Epidermal melanocyte (primary cell): ENCODE measurements around the gene CACNG5.

ENCODE experiments used
- DNase-seq: peaks from one replicate; pipeline ENCODE4 v3.0.0; 2011; ENCODE audit warnings: low spot score; ENCODE audit not compliant: insufficient read length

Gene CACNG5

DNA sequence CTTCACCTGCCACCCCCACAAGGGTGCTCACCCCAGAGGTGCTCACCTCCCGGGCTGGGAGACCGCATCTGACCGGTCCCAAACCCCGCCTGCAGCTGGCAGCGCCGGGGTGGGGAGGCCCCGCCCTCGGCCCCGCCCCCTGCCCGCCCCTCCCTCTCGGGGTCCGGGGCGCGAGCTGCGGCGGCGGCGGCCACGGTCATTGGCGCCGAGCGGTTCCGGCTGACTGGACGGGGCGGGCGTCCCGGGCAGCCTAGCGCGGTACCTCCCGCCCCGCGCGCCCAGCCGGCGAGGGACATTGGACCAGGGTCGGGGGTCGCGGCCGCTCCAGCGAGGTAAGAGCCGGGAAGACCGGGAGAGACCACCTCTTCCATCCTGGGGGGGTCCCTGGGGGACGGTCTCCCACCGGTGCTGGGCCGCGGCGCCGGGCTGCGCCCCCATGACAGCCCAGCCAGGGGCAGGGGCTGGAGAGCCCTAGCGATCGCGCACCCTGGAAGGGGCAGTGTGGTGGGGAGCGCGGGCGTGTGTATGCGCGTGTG is at the start of gene CACNG5:
CACNG5 (plus strand) TSS at position 199 of the 536 bp plus-strand sequence. CDS start 42,216 bp downstream, outside the sequence.
- no peak for DNase-seq

- no peak for DNase-seq
These were observed 48.8 kb upstream of the CACNG5 start for GRCh38 chr17:66786107-66786506.

DNA sequence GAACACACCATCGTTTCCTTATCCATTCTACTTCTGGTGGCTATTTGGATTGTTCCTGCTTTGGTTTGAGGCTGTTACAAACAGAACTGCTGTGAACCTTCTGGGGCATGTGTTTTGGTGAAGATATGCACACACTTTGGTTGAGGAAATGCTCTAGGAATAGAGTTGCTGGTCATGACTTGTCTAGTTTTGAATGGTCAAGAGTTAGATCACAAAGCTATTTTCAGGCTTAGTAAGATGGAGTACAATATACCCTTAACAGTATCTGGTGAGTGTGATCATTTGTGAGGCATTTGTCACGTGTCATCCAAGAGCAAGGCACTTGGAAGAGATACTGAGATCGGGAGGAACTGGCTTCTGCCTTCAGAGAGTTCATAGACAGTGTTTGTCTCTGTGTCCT is 47.0 kb upstream of the CACNG5 start:
- no peak for DNase-seq

DNA sequence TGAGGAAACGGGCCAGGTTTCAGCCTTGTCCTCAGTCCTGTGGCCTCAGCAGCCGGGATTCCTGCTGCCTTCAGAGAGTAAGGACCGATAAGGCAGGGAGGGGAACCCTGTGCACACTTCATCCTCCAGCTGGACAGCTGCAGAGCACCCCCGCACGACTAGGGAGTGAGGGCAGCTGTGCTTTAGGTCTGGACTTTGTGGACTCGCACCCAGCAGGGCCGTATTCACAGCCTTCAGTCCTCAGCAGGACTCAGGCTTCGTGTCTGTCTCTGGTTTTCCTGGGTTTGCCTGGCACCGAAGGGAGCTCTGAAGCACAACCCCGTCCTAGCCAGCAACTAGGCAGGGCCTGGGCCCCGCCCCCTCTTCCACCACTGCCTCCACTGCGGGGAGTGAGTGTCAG is 45.8 kb upstream of the CACNG5 start:
- DNase-seq: no peak

DNA sequence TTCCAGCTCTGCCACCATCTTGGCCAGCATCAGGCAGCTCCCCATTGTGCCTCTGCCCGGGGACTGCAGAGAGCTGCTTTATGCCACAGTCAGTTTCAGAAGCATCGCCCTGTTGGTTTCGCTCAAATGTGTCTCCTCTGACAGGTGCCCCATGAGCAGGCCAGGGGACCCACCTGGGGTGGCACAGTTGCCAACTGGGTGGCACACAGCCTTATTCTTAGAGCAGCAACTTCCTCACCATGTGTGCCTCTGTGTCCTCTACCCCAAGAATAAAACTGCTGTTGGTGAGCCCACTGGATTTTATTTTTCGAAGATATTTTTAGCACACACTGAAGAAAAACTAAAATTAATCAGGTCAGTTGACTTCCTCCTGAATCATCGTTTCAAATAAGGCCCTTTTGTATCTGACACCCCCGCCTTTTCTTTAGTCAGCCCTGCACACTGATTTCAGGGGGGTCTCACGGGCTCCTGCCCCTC is 44.9 kb upstream of the CACNG5 start:
- DNase-seq: no peak

DNA sequence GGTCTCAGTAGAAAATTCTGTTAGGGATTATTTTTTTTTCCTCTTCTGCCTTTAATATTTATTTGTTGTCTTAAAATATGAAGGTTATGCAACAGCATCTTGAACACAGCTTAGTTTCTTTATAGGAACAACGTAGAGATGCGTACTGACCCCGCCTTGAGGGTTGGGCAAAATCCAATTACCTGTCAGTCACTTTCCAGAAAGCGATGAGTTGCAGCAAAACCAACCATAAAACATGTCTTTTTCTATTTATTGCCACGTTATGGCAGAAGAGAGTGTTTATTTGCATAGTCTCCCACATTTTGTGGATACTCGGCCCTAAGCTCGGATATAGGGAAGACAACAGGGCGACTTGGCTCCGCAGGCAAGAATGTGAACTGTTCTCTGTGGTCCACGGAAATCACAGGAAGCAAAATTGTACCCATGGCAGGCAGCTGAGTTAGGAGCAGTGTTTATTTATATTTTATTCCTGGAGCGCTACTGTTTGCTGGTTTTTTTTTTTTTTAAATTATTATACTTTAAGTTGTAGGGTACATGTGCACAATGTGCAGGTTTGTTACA is 44.3 kb upstream of the CACNG5 start:
- DNase-seq: no peak

GRCh38 chr17:66791347-66791746 is 43.6 kb upstream of the CACNG5 start:
- DNase-seq: no peak

- no peak for DNase-seq
These were observed 41.1 kb upstream of the CACNG5 start for GRCh38 chr17:66793814-66794213.

DNA sequence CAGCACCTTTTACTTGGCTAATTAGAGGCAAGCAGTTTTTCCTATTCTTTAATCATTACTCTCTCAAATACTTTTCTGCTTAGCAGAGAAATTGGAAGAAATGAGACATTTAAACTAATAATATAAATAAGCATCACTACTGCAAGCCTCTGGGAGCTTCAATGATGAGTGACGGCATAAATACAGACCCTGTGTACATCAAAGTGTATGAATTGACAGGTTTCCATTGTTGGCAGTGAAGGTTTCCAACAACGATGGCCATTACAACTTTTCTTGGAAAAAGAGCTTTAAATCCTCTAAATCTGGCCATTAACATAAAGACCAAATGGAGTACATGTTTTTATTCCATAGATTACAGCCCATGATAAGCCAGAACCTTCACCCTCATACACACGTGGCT is 39.4 kb upstream of the CACNG5 start:
- no peak for DNase-seq

- no peak for DNase-seq
These were observed 34.9 kb upstream of the CACNG5 start for GRCh38 chr17:66799849-66800537.

GRCh38 chr17:66803474-66803951 is 31.4 kb upstream of the CACNG5 start:
- no peak for DNase-seq

GRCh38 chr17:66805567-66805966 is 29.4 kb upstream of the CACNG5 start:
- no peak for DNase-seq

DNA sequence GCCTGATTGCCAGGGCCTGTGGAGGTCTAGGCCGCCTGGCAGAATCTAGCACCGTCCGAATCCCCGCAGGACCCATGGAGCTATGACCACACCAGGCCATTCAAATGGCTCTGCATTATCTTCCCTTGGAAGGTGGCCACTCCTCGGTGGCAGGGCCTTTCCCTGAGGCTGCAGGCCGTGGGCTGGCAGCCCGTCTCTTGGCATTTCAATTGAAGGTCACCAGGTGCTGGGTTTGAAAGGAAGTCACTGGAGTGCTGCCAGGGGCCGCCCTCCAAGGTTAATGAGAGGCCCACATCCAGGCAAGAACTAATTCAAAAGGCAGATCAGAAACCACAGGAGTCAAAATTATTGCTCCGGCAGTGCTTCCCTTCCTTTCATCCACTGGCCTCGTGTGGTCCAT is 27.7 kb upstream of the CACNG5 start:
- DNase-seq: no peak

- DNase-seq: no peak
These were observed 25.5 kb upstream of the CACNG5 start for GRCh38 chr17:66809408-66809807.

- no peak for DNase-seq
These were observed 23.8 kb upstream of the CACNG5 start for GRCh38 chr17:66810951-66811682.

- DNase-seq: no peak
These were observed 23.2 kb upstream of the CACNG5 start for GRCh38 chr17:66811683-66812054.

GRCh38 chr17:66812571-66812970 is 22.3 kb upstream of the CACNG5 start:
- no peak for DNase-seq

- no peak for DNase-seq
These were observed 21.6 kb upstream of the CACNG5 start for GRCh38 chr17:66813296-66813695.

DNA sequence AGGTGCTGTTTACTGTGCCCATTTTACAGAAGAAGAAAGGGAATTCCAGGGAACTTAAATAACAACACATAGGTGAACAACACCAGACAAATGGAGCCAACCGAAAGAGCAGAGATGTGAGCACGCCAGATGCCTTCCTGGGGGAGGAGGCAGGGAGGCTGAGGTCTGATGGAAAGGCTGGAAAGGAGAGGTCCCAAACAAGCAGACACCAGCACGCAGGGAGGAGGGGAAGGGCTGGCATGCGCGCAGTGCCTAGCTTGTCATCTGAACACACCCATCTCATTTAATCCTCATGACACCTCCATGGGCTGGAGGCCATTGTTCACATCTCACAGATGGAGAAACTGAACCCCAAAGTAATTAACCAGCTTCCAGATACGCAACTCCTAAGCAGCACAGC is 20.9 kb upstream of the CACNG5 start:
- DNase-seq: no peak

GRCh38 chr17:66814570-66814969 is 20.3 kb upstream of the CACNG5 start:
- no peak for DNase-seq

GRCh38 chr17:66817750-66818149 is 17.2 kb upstream of the CACNG5 start:
- no peak for DNase-seq

DNA sequence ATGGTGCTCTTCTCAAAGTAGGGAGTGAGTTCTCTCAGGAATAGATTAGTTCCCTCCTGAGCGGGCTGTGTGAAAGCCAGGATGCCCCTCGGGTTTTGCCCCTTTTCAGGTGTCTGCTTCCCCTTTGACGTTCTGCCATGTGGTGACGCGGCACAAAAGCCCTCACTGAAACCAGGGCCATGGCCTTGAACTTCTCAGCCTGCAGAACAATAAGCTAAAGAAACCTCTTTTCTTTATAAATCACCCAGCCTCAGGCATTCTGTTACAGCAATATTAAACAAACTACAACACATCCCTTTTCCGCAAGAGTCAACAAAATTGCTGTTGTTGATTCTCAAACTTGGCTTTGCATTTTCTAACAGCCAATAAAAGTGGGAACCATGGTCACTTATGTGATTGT is 15.5 kb upstream of the CACNG5 start:
- DNase-seq: no peak
